ENCODE results near the gene SLC34A1. TPM values are rescaled to one million over a fixed set of nuclear protein-coding genes. Genes with fewer than 3 reads are reported as not detected.

Gene SLC34A1
- total and polyA plus RNA-seq, 2 of the 13 experiments (the other 11 are each of a cell fraction or from before 2014, with no cell fraction given): 0.03 to 0.20 TPM

GRCh38 chr5:177362610-177363507 lies 21.4 kb upstream of the SLC34A1 start (continued):
- TF ChIP-seq ZSCAN22 (CRISPR knock-in tag; IDR thresholded peaks at IDR 0.05) (no peak), ZNF816 (CRISPR knock-in tag; IDR thresholded peaks at IDR 0.05; ENCODE audit: borderline replicate concordance) (no peak), TOPORS (CRISPR knock-in tag; IDR thresholded peaks at IDR 0.05) (no peak), PITX1 (CRISPR knock-in tag; IDR thresholded peaks at IDR 0.05) (no peak), FOXA3 (CRISPR knock-in tag; IDR thresholded peaks at IDR 0.05) (no peak), ZNF263 (CRISPR knock-in tag; IDR thresholded peaks at IDR 0.05) (peak; percentile 99), RNF219 (CRISPR knock-in tag; IDR thresholded peaks at IDR 0.05) (no peak), ZNF326 (CRISPR knock-in tag; IDR thresholded peaks at IDR 0.05; ENCODE audit: borderline replicate concordance) (no peak), ZBTB44 (CRISPR knock-in tag; IDR thresholded peaks at IDR 0.05) (no peak), ZFP62 (CRISPR knock-in tag; IDR thresholded peaks at IDR 0.05) (no peak), TEF (CRISPR knock-in tag; IDR thresholded peaks at IDR 0.05) (no peak), MAX (IDR thresholded peaks at IDR 0.05) (0 out of 2 replicates have a peak, but pooled peaks have one; percentile 32), WIZ (CRISPR knock-in tag; IDR thresholded peaks at IDR 0.05) (no peak), ZSCAN25 (CRISPR knock-in tag; IDR thresholded peaks at IDR 0.05) (0 out of 2 replicates have a peak, but pooled peaks have one; percentile 24), SP4 (CRISPR knock-in tag; IDR thresholded peaks at IDR 0.05) (peak; percentile 54), GPBP1L1 (CRISPR knock-in tag; IDR thresholded peaks at IDR 0.05) (no peak), ZEB1 (IDR thresholded peaks at IDR 0.05; ENCODE audit: insufficient replicate concordance, low read depth) (no peak), ZMAT5 (CRISPR knock-in tag; IDR thresholded peaks at IDR 0.05; ENCODE audit: borderline replicate concordance, low read depth) (no peak), ZNF431 (CRISPR knock-in tag; IDR thresholded peaks at IDR 0.05; ENCODE audit: borderline replicate concordance, low read depth) (no peak), STAG1 (CRISPR knock-in tag; IDR thresholded peaks at IDR 0.05) (no peak), MED13 (CRISPR knock-in tag; IDR thresholded peaks at IDR 0.05) (no peak)
